Measurements from ENCODE around the gene PXMP4. TPM values are rescaled to one million over a fixed set of nuclear protein-coding genes. Genes with fewer than 3 reads are reported as not detected.
A peak's percentile ranks its signal among the peaks of the same experiment; 100 is the strongest.

The PXMP4 gene
- total and polyA plus RNA-seq, 2 experiments from 2014 or later, result 9.2 to 14.9 TPM

DNA sequence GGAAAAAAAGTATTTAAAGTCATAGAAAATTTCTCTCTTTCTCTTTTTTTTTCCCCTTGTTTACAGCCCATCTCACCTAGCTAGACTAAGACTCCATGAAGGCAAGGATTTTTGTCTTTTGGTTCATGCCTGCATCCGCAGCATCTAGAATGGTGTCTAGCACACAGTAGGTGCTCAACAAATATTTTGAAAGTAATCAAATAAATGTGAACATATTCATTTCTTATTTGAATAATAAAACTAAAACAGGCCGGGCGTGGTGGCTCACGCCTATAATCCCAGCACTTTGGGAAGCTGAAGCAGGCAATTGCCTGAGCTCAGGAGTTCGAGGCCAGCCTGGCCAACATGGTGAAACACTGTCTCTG lies 7.0 kb upstream of the PXMP4 start:
- H3K4me3 ChIP-seq, result no peak overlapping the region
- no peaks in the 10 kb centered on the region for H3K36me3 ChIP-seq
- H3K27ac ChIP-seq, result no peak overlapping the region
- H3K4me1 ChIP-seq (ENCODE audit: low read depth), result no peaks in the 10 kb centered on the region
- TF ChIP-seq, protein P1, sequence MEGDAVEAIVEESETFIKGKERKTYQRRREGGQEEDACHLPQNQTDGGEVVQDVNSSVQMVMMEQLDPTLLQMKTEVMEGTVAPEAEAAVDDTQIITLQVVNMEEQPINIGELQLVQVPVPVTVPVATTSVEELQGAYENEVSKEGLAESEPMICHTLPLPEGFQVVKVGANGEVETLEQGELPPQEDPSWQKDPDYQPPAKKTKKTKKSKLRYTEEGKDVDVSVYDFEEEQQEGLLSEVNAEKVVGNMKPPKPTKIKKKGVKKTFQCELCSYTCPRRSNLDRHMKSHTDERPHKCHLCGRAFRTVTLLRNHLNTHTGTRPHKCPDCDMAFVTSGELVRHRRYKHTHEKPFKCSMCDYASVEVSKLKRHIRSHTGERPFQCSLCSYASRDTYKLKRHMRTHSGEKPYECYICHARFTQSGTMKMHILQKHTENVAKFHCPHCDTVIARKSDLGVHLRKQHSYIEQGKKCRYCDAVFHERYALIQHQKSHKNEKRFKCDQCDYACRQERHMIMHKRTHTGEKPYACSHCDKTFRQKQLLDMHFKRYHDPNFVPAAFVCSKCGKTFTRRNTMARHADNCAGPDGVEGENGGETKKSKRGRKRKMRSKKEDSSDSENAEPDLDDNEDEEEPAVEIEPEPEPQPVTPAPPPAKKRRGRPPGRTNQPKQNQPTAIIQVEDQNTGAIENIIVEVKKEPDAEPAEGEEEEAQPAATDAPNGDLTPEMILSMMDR (IDR thresholded peaks at IDR 0.05; ENCODE audit: low read depth, low read length), result no peak
- DNase-seq (ENCODE audit: low read depth in 1 of 2, low spot score in 1 of 2), result no peak
- no peaks in the 10 kb centered on the region for H3K9me3 ChIP-seq (ENCODE audit: low read depth)
- H3K27me3 ChIP-seq, result no peaks in the 10 kb centered on the region

DNA sequence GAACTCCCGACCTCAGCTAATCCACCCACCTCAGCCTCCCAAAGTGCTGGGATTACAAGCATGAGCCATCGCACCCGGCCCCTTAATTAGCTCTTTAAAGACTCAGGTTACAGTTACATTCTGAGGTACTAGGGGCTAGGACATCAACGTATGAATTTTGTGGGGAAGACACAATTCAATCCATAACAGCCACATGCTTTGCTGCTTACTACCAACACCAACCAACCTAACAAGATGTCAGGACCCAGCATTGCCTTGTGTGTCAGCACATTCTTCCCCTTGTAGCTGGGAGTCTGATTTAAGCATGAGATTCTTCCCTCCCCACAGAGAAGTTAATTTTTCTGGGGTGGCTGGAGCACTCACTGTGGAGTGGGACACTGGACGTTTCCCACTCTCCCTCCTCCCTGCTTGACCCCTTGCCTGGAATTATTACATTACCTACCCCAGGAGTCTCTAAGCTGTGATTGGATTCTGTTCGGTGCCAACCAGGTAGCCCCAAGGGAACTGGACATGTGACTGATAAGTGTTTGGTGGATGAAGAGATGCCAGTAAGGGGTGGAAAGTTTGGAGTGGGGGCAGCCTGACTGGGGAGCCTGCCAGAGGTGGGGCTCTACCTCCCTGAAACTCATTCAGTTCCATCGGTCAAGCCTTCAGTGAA lies 5.6 kb upstream of the PXMP4 start:
- no peak overlapping the region for H3K27ac ChIP-seq
- no peaks in the 10 kb centered on the region for H3K4me1 ChIP-seq (ENCODE audit: low read depth)
- H3K36me3 ChIP-seq, result no peaks in the 10 kb centered on the region
- H3K27me3 ChIP-seq, result no peaks in the 10 kb centered on the region
- DNase-seq (ENCODE audit: low read depth in 1 of 2, low spot score in 1 of 2), result no peak
- H3K9me3 ChIP-seq (ENCODE audit: low read depth), result no peaks in the 10 kb centered on the region
- TF ChIP-seq, protein P1 (IDR thresholded peaks at IDR 0.05; ENCODE audit: low read depth, low read length), result no peak
- H3K4me3 ChIP-seq, result no peak overlapping the region

DNA sequence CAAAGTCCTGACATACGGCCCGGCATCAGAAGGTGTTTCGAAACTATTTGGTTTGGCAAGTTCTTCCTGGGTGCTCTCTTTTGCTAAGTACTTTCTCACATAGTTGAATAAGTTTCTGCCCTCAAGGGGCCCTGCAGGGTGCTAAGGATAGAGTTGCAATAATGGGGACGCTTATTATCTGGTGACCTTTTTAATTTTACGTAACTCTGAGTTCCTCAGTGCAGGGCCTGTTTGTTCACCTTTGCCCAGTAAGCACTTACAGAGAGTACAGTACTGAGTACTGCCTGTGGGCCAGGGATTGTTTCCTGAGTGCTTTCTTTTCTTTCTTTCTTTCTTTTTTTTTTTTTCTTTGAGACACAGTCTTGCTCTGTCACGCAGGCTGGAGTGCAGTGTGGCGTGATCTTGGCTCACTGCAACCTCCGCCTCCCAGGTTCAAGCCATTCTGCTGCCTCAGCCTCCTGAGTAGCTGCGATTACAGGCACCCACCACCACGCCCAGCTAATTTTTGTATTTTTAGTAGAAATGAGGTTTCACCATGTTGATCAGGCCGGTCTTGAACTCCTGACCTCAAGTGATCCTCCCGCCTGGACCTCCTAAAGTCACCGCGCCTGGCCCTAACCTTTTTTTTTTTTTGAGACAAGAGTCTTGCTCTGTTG lies 4.5 kb upstream of the PXMP4 start:
- Histone ChIP-seq H3K27ac (no peak overlapping the region), H3K27me3 (no peaks in the 10 kb centered on the region), H3K4me1 (ENCODE audit: low read depth) (no peaks in the 10 kb centered on the region), H3K9me3 (ENCODE audit: low read depth) (no peaks in the 10 kb centered on the region), H3K4me3 (no peak overlapping the region), H3K36me3 (no peaks in the 10 kb centered on the region)
- peak in 1 of 2 donors; percentile 62 for DNase-seq (ENCODE audit: low read depth in 1 of 2, low spot score in 1 of 2)
- TF ChIP-seq, protein P1 (IDR thresholded peaks at IDR 0.05; ENCODE audit: low read depth, low read length), result no peak

DNA sequence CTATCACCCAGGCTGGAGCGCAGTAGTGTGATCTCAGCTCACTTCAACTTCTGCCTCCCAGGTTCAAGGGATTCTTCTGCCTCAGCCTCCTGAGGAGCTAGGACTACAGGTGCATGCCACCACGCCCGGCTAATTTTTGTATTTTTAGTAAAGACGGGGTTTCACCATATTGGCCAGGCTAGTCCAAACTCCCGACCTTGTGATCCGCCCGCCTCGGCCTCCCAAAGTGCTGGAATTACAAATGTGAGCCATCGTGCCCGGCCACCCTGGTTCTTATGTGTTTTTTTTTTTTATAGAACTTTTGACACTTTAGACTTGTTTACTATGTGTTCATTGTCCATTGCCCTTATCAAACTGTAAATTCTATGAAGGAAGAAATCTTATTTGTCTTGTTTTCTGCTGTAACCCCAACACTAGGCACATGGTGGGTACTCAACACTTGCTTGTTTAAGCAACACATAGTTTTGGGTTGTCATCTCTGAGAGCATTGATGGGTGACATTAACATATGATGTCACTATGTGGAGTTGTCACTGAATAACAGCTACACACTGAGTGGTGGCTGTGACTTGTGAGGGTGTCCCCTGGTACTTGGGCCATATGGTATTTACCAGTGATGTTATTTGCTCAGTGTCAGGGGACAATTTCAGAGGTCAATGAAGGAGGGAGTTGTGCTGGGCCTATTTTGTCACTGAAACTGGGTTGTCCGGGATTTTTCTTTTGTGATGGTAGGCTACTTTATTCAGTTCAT lies 1.5 kb upstream of the PXMP4 start:
- Histone ChIP-seq H3K36me3 (no peaks in the 10 kb centered on the region), H3K27me3 (no peaks in the 10 kb centered on the region), H3K9me3 (ENCODE audit: low read depth) (no peaks in the 10 kb centered on the region), H3K27ac (no peak overlapping the region), H3K4me3 (no peak overlapping the region), H3K4me1 (ENCODE audit: low read depth) (no peaks in the 10 kb centered on the region)
- TF ChIP-seq, protein P1 (IDR thresholded peaks at IDR 0.05; ENCODE audit: low read depth, low read length), result no peak
- no peak for DNase-seq (ENCODE audit: low read depth in 1 of 2, low spot score in 1 of 2)

DNA sequence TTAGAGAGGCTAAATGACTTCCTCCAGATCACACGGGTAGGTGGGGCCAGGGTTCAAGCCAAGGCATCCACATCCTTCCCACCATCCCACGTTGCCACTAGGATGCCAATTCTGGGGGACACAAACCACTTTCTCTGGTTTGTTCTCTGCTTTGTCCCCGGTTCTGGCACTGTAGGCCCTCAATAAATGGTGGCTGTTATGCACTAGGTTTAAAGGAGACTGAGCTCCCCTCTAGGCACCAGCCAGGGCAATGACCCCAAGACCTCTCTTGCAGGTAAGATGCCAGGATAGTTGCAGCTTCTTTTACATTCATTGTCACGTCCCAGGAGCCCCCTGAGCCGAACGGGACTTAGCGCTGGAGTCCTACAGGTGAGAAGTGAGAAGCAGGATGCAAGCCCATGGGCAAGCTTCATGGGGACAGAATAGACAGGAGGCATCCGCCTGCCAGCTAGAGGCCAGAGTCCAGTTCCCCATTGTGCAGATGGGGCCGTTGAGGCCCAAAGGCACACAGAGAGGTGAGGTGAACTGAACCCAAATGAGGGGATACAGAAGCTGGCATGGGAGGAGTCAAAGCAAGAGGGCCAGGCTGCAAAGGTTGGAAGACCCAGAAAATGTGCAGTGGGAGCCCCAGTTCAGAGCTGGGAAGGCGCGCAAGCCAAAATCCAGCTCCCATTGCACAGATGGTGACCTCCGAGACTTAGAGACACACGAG lies 677 bp downstream of the PXMP4 start:
- peak overlapping the region; percentile 62 for H3K4me3 ChIP-seq
- H3K36me3 ChIP-seq, result no peaks in the 10 kb centered on the region
- no peak overlapping the region for H3K27ac ChIP-seq
- TF ChIP-seq, protein P1 (IDR thresholded peaks at IDR 0.05; ENCODE audit: low read depth, low read length), result no peak
- H3K9me3 ChIP-seq (ENCODE audit: low read depth), result no peaks in the 10 kb centered on the region
- DNase-seq (ENCODE audit: low read depth in 1 of 2, low spot score in 1 of 2), result no peak
- H3K4me1 ChIP-seq (ENCODE audit: low read depth), result no peaks in the 10 kb centered on the region
- H3K27me3 ChIP-seq, result no peaks in the 10 kb centered on the region
